NCI-H1105 (cell line): ENCODE results near the gene ANAPC16.
"Not testable (repeated sequence)": the region's sequence is repeated elsewhere in the genome, so short reads cannot be mapped to it uniquely, and the experiment has no call there.

ENCODE experiments used
- DNase-seq: peaks from one replicate; lab custom pipeline; 2025; lab: John Stamatoyannopoulos, UW

Gene ANAPC16

GRCh38 chr10:72211832-72212231 is 4.0 kb upstream of the ANAPC16 start:
- not testable (repeated sequence) for DNase-seq

- no peak for DNase-seq
Observed at GRCh38 chr10:72218325-72218724, 2.5 kb downstream of the ANAPC16 start.

- DNase-seq, result no peak
Observed at GRCh38 chr10:72218726-72219125, 2.9 kb downstream of the ANAPC16 start.

GRCh38 chr10:72219235-72219814 is 3.5 kb downstream of the ANAPC16 start:
- DNase-seq, result no peak

- DNase-seq, result no peak
Observed at GRCh38 chr10:72220637-72221036, 4.8 kb downstream of the ANAPC16 start.

GRCh38 chr10:72221278-72221677 is 5.5 kb downstream of the ANAPC16 start:
- no peak for DNase-seq

- DNase-seq, result no peak
Observed at GRCh38 chr10:72223743-72224101, 7.9 kb downstream of the ANAPC16 start.

- DNase-seq, result not testable (repeated sequence)
Observed at GRCh38 chr10:72224191-72224590, 8.4 kb downstream of the ANAPC16 start.

GRCh38 chr10:72226418-72227027 is 10.7 kb downstream of the ANAPC16 start:
- DNase-seq, result no peak

GRCh38 chr10:72227826-72228225 is 12.0 kb downstream of the ANAPC16 start:
- DNase-seq, result no peak

- DNase-seq, result no peak
Observed at GRCh38 chr10:72228318-72228751, 12.5 kb downstream of the ANAPC16 start.

GRCh38 chr10:72229261-72230251 is 13.7 kb downstream of the ANAPC16 start:
- no peak for DNase-seq

- no peak for DNase-seq
Observed at GRCh38 chr10:72233621-72234020, 17.8 kb downstream of the ANAPC16 start.

GRCh38 chr10:72234560-72235095 is 18.8 kb downstream of the ANAPC16 start:
- no peak for DNase-seq

- no peak for DNase-seq
Observed at GRCh38 chr10:72235544-72236279, 19.9 kb downstream of the ANAPC16 start.

GRCh38 chr10:72238392-72239175 is 22.8 kb downstream of the ANAPC16 start:
- no peak for DNase-seq

- DNase-seq, result no peak
Observed at GRCh38 chr10:72239409-72239808, 23.6 kb downstream of the ANAPC16 start.

GRCh38 chr10:72240371-72240770 is 24.6 kb downstream of the ANAPC16 start:
- DNase-seq, result no peak

- DNase-seq, result no peak
Observed at GRCh38 chr10:72241691-72242252, 26.0 kb downstream of the ANAPC16 start.

GRCh38 chr10:72242675-72243074 is 26.9 kb downstream of the ANAPC16 start:
- no peak for DNase-seq
